HG03565 (cell line): ENCODE measurements around the gene HK1.
A peak's percentile ranks its signal among the peaks of the same experiment; 100 is the strongest.

ENCODE experiments used
- ATAC-seq: cut with Tn5 transposase; IDR thresholded peaks from one replicate; pipeline ENCODE4 v1.9.1; 2021; ENCODE audit warnings: mild to moderate bottlenecking, moderate library complexity; ENCODE audit not compliant: unreplicated experiment

Gene HK1

DNA sequence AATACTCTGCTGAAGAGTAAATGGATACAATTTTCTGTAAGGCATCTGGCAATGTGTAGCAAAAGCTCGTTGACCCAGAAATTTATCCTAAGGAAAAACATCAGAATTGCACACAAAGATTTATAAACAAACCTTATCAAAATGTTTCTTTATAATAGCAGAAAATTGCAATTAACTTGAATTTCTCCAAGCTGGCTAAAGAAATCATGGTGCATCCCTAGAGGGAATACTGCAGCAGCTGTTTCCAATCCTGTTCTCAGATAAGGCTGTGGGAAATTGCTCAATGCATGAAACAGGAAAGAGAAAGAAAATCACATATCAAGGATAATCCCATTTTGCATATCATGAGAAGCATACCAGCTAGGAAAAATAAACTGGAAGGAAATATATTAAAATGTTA, 119.7 kb downstream of the HK1 start:
- no peak for ATAC-seq

GRCh38 chr10:69398466-69398865, 120.2 kb downstream of the HK1 start:
- no peak for ATAC-seq

DNA sequence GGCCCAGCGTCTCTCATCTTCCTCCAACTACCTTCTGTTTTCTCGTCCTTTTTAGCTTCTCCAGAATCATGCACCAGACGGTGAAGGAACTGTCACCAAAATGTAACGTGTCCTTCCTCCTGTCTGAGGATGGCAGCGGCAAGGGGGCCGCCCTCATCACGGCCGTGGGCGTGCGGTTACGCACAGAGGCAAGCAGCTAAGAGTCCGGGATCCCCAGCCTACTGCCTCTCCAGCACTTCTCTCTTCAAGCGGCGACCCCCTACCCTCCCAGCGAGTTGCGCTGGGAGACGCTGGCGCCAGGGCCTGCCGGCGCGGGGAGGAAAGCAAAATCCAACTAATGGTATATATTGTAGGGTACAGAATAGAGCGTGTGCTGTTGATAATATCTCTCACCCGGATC, 122.6 kb downstream of the HK1 start:
- ATAC-seq, result no peak

- ATAC-seq, result no peak
Measured at GRCh38 chr10:69401416-69401815, 123.1 kb downstream of the HK1 start.

DNA sequence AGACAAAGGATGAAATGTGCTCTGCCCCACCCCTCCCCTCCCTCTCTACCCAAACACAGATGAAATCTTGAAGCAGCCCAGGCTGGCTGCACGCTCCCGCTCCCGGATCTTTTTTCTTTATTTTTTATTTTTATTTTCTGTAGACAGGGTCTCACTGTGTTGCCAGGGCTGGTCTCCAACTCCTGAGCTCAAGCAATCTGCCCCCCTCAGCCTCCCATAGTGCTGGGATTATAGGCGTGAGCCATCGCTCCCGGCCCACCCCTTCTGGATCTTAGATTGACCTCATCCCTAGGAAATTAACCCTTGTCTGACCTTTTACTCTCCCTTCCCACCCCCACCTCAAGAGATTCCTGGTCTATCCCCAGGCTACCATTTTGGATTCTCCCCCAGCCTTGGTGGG, 124.1 kb downstream of the HK1 start:
- ATAC-seq, result no peak

- ATAC-seq, result no peak
Measured at GRCh38 chr10:69403066-69403465, 124.8 kb downstream of the HK1 start.

DNA sequence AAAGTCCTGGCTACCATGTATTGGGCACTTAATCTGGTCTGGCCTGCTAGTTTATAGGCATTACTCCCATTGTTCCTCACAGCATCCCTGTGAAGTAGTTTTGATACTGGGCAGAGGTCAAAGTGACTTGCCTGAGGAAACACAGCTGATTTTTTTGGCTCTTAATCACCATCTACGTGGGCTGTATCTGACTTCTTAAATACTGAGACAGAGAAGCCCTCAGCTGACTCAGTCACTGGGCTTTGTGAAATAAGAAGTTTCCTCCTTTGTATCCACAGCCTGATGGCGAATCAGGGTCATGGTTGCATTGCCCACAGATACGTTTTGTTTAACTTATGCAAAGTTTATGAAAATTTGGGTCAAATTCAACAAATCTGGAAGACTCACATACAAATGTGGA, 125.2 kb downstream of the HK1 start:
- no peak for ATAC-seq

- no peak for ATAC-seq
Measured at GRCh38 chr10:69404786-69405185, 126.5 kb downstream of the HK1 start.

GRCh38 chr10:69405221-69405620, 126.9 kb downstream of the HK1 start:
- ATAC-seq, result no peak

DNA sequence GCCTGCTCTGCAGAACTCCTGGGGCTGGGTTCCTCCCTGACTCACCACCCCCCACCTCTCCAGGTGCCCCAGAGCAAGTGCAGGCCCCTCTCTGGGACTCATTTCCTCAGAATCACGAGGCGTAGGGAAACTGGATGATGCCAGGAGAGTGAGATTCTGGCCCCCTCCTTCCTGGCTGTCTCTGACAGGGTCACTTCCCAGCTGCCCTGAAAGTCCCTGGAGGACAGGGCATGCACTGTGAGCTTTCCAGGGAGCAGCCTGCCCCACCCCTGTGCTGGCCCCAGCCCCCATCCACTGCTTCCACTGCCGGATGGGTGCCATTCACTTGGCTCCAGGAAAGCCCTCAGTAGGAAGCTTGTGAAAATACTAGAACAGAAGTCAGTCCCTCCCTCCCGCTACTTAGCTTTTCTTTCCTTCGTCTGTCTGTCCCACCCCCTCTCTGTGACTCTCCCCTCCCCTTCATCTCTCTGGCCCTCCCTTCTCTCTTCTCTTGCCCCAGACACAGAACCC, 128.1 kb downstream of the HK1 start:
- no peak for ATAC-seq

GRCh38 chr10:69406816-69407580, 128.7 kb downstream of the HK1 start:
- no peak for ATAC-seq

- no peak for ATAC-seq
Measured at GRCh38 chr10:69407621-69408301, 129.5 kb downstream of the HK1 start.

GRCh38 chr10:69408318-69409175, 130.3 kb downstream of the HK1 start:
- peak; percentile 71 for ATAC-seq

GRCh38 chr10:69409176-69409495, 130.8 kb downstream of the HK1 start:
- ATAC-seq, result no peak

GRCh38 chr10:69409968-69410367, 131.7 kb downstream of the HK1 start:
- peak; percentile 40 for ATAC-seq

DNA sequence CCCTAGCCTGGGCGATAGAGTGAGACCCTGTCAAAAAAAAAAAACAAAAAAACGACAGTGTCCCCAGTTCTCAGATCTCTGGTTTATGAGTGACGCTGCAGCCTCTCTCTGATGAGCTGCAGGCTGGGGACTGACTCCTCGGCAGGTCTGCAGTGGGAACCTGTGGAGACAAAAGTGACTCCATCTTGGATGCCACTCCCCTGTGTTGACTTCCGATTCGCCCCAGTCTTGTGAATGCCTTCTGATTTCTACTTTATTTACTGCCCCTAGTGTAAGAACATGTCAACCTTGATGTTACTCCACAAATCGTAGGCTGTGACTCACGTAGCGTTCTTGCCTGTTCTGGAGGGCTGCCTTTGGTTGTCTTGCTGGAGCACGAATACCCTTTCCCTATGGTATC, 132.2 kb downstream of the HK1 start:
- no peak for ATAC-seq

- no peak for ATAC-seq
Measured at GRCh38 chr10:69411476-69411875, 133.2 kb downstream of the HK1 start.

DNA sequence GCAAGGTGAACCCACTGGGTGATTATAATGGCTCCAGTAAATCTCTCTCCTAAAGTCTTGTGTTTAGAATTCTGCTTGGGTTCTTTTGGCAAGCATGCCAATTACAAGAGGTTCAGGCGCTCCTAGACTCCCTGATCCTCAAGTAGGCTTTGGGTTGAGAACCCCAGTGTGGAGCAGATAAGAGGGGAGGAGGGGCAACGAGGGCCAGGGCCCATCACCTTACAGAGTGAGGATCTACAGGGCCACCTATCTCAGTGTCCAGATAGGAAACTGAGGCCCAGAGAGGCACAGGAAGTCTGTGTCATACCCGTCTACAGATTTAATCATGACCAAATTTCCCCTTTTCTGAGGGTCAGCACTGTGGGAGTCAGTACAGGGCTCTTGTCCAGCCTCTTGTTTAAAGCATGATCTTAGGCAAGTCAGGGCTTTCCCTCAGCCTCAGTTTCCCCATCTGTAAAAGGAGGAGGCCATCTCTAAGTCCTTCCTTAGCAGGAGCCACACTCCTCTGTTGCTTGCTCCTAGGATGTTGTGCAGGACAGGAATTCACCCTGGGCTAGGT, 134.0 kb downstream of the HK1 start:
- ATAC-seq, result no peak

DNA sequence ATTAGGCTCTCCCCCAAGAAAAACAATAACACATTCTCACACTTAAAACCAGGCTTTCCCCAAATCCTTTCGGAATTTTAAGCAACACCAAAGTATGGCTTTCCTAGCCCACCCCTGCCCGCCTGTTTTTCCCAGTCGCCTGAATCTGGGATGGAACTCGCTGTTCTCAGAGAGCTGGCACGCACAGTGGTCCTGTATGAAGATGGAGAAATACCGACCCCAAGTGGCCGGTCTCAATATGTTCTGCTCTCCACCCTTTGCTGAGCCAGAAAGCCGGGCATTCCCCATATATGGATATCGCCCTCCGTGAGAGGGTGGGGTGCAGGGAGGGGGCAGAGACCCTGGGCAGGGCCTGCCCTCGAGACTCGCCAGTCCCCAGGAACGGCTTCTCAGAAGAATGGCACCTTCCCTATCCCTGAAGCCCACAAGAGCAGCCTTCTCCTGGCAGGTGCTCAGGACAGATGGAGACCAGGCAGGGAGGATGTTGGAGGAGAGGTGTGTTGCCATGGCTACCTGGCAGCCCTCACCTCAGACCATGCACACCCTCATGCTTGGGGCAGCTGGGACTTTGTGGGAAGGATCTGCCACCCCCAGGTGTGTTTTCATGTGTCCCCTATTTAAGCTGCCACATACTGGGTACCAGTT, 135.0 kb downstream of the HK1 start:
- ATAC-seq, result no peak

DNA sequence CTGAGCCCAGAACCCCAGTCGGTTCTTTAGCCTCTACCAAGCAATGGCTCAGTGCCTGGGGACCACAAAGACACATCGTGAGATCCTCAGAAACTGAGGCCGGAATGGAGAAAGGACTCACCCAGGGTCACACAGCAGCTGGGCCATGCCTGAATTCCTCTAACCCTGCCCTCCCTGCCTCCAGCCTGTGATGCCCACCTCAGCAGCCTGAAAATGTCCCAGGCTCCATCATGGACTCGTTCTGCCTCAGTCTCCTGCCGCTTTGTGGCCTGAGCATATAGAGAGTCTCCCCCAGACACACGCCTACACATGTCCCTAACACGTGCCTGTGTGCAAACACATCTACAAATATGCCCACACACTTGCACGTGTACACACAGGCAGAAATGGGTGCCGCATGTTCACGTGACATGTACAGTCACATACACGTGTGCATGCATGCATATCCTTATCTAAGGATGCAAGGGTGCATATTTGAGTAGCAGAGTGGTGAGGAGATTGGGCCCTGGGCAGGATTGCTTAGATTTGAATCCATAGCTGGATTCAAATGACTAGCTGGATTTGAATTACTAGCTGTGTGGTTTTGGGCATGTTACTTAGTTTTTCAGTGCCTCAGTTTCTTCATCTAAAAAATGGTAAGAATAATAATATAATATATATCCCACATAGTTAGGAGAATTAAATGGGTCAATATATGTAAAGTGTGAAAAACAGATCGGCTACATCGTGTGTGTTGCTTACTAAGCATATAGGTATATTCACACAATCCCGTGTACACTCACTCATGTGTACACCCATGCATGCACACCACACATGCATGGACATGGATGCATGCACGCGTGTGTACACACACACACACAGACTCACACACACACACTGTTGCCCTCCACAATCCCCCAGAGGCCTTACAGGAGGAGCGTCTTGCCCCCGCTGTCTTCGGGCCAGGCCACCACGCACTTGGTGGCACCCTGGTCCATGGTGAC, 136.0 kb downstream of the HK1 start:
- ATAC-seq, result no peak
